GM10248 (cell line): ENCODE data around the gene TMEM86A.

ENCODE experiments used
- CTCF ChIA-PET: fragments of 300-600 bp; sonication (Branson Sonifier 250); formaldehyde crosslinking; extraction: SDS; loops from one replicate; lab custom pipeline; 2021; ENCODE audit warnings: antibody characterized with exemption; lab: Yijun Ruan, JAX
- POLR2A ChIA-PET: fragments of 350-650 bp; sonication (Branson Sonifier 250); formaldehyde crosslinking; extraction: SDS; loops from one replicate; lab custom pipeline; 2020; ENCODE audit warnings: antibody characterized with exemption; lab: Yijun Ruan, JAX
- DNase-seq: peaks from one replicate; pipeline ENCODE4 v3.0.0; 2012; ENCODE audit errors: extremely low spot score
- CTCF ChIP-seq: IDR thresholded peaks from 2 replicates; pipeline ENCODE4 v1.5.1; 2012; ENCODE audit warnings: mild to moderate bottlenecking, low read depth; ENCODE audit errors: extremely low read depth, missing control alignments, control extremely low read depth

TMEM86A gene

GRCh38 chr11:18704698-18705097, 6.1 kb downstream of the TMEM86A start:
- POLR2A ChIA-PET = no interaction called here

GRCh38 chr11:18705651-18706281, 7.2 kb downstream of the TMEM86A start:
- TF ChIP-seq CTCF = no peak
- POLR2A ChIA-PET = no interaction called here
- CTCF ChIA-PET = interaction anchor here (1.2 to 5.6 kb wide), 5 partner anchors 12 to 28 kb away, joined by 3 to 38 read pairs (median 3); no protein-coding TSS in a partner anchor
- DNase-seq = no peak

More at GRCh38 chr11:18704698-18705097, 6.1 kb downstream of the TMEM86A start:
- TF ChIP-seq CTCF = no peak
- CTCF ChIA-PET = interaction anchor here (1.1 to 5.6 kb wide), 8 partner anchors 9 to 461 kb away, joined by 3 to 38 read pairs (median 3); no protein-coding TSS in a partner anchor
- no peak for DNase-seq

- TF ChIP-seq CTCF = no peak
- peak; percentile 61 for DNase-seq
- POLR2A ChIA-PET = no interaction called here
- CTCF ChIA-PET = interaction anchor here (2.1 to 5.6 kb wide), 3 partner anchors 16 to 25 kb away, joined by 14 to 38 read pairs (median 26); no protein-coding TSS in a partner anchor
Observed at GRCh38 chr11:18706330-18707243, 8.0 kb downstream of the TMEM86A start.

- no peak for TF ChIP-seq CTCF
- DNase-seq = no peak
- ChIA-PET CTCF (interaction anchor here (1.0 to 5.6 kb wide), 4 partner anchors 10 to 185 kb away, joined by 3 to 26 read pairs (median 8); no protein-coding TSS in a partner anchor), POLR2A (no interaction called here)
Observed at GRCh38 chr11:18707811-18708340, 9.3 kb downstream of the TMEM86A start.

GRCh38 chr11:18709414-18709813, 10.8 kb downstream of the TMEM86A start:
- DNase-seq = no peak
- POLR2A ChIA-PET = no interaction called here
- CTCF ChIA-PET = interaction anchor here (1.0 to 1.6 kb wide), 4 partner anchors 13 to 22 kb away, joined by 3 to 7 read pairs (median 5); no protein-coding TSS in a partner anchor
- TF ChIP-seq CTCF = no peak

GRCh38 chr11:18710545-18710944, 12.0 kb downstream of the TMEM86A start:
- POLR2A ChIA-PET = no interaction called here
- no peak for DNase-seq
- TF ChIP-seq CTCF = no peak
- CTCF ChIA-PET = interaction anchor here (1.6 kb wide), 1 partner anchor 17 kb away, joined by 4 read pairs; no protein-coding TSS in a partner anchor
